Chondrocyte (in vitro differentiated cells): Measurements from ENCODE around the gene ACSBG1. TPM values are rescaled to one million over a fixed set of nuclear protein-coding genes. Genes with fewer than 3 reads are reported as not detected.

Source experiments
- DNase-seq: peaks from one replicate; pipeline ENCODE4 v3.0.0; 2021; ENCODE audit warnings: mixed read lengths, low spot score
- H3K27ac Mint-ChIP-seq: one replicate; pipeline ENCODE4 v1.8.0; 2021; ENCODE audit warnings: mild to moderate bottlenecking, moderate library complexity, mixed read lengths; ENCODE audit not compliant: unreplicated experiment
- H3K27me3 Mint-ChIP-seq: 2 replicates; pipeline ENCODE4 v1.8.0; 2021; ENCODE audit warnings: low read depth, mixed read lengths
- H3K36me3 Mint-ChIP-seq: 2 replicates; pipeline ENCODE4 v1.8.0; 2021; ENCODE audit warnings: low read depth, mixed read lengths
- H3K4me1 Mint-ChIP-seq: 2 replicates; pipeline ENCODE4 v1.8.0; 2021; ENCODE audit warnings: low read depth, mild to moderate bottlenecking, mixed read lengths
- H3K4me3 Mint-ChIP-seq: one replicate; pipeline ENCODE4 v1.8.0; 2021; ENCODE audit warnings: mild to moderate bottlenecking, moderate library complexity, mixed read lengths; ENCODE audit not compliant: unreplicated experiment
- H3K9me3 Mint-ChIP-seq: 2 replicates; pipeline ENCODE4 v1.8.0; 2021; ENCODE audit warnings: low read depth, mixed read lengths
- CTCF ChIP-seq: fragments of 200-600 bp; sonication (generic); IDR thresholded peaks from 2 replicates; pipeline ENCODE4 v1.5.0; 2021; ENCODE audit warnings: antibody characterized with exemption, mild to moderate bottlenecking, moderate library complexity
- total RNA-seq: library from RNA; stranded (reverse); gene quantifications from 3 replicates; pipeline ENCODE4 v1.2.1, GENCODE V29; 2021

ACSBG1 gene
- total RNA-seq, 1 donor from 2014 or later: not detected

GRCh38 chr15:78260489-78260888 is 26.1 kb upstream of the ACSBG1 start:
- Mint-ChIP-seq H3K27me3 (no peaks in the 10 kb centered on the region), H3K27ac (no peak overlapping the region), H3K36me3 (no peaks in the 10 kb centered on the region), H3K9me3 (no peaks in the 10 kb centered on the region), H3K4me1 (no peaks in the 10 kb centered on the region), H3K4me3 (no peak overlapping the region)
- no peak for TF ChIP-seq CTCF
- DNase-seq: no peak

- no peak for DNase-seq
- Mint-ChIP-seq H3K4me1 (no peaks in the 10 kb centered on the region), H3K9me3 (no peaks in the 10 kb centered on the region), H3K4me3 (no peak overlapping the region), H3K27me3 (no peaks in the 10 kb centered on the region), H3K27ac (no peak overlapping the region), H3K36me3 (no peaks in the 10 kb centered on the region)
- TF ChIP-seq CTCF: no peak
Observed at GRCh38 chr15:78259232-78259631, 24.9 kb upstream of the ACSBG1 start.

- Mint-ChIP-seq H3K27ac (no peak overlapping the region), H3K4me3 (no peak overlapping the region), H3K27me3 (no peaks in the 10 kb centered on the region), H3K4me1 (no peaks in the 10 kb centered on the region), H3K36me3 (no peaks in the 10 kb centered on the region), H3K9me3 (no peaks in the 10 kb centered on the region)
- DNase-seq: no peak
- TF ChIP-seq CTCF: no peak
Observed at GRCh38 chr15:78257681-78258080, 23.3 kb upstream of the ACSBG1 start.

- no peak for TF ChIP-seq CTCF
- no peak for DNase-seq
- Mint-ChIP-seq H3K4me1 (no peaks in the 10 kb centered on the region), H3K4me3 (no peak overlapping the region), H3K27ac (no peak overlapping the region), H3K27me3 (peaks cover 2% of the 10 kb centered on the region), H3K9me3 (no peaks in the 10 kb centered on the region), H3K36me3 (no peaks in the 10 kb centered on the region)
Observed at GRCh38 chr15:78256044-78256437, 21.7 kb upstream of the ACSBG1 start.

GRCh38 chr15:78255421-78256043 is 21.2 kb upstream of the ACSBG1 start:
- DNase-seq: no peak
- no peak for TF ChIP-seq CTCF
- Mint-ChIP-seq H3K4me3 (no peak overlapping the region), H3K36me3 (no peaks in the 10 kb centered on the region), H3K27me3 (peaks cover 2% of the 10 kb centered on the region), H3K4me1 (no peaks in the 10 kb centered on the region), H3K27ac (no peak overlapping the region), H3K9me3 (no peaks in the 10 kb centered on the region)
